Measurements from ENCODE around the gene FLNB. TPM values are rescaled to one million over a fixed set of nuclear protein-coding genes. Genes with fewer than 3 reads are reported as not detected.

The FLNB gene
- total RNA-seq, 2 donors from 2014 or later, result 246 to 362 TPM

DNA sequence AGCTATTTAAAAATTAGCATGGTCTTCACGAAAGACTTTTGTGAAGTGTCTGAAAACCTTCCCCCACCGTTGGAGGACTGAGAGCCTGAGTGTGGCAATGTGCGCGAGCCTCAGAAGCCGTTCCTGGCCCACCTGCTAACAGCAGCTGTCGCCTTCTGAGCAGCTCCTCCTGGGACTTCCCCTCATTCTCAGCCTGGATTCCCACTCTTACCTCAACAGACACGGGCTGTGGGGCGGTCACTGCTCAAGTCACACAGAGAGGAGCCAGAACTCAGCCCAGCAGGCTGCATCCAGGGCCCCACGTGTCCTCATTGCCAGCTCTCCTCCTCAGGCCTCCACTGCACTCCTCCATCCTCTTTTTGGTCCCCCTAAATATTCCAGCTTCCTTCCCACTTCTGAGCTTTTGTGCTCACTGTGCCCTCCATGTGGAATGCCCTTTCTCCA lies 194.7 kb downstream of the FLNB start:
- H3K9ac ChIP-seq (ENCODE audit: low read depth in 2 of 2, low read length in 2 of 2), result no peak overlapping the region
- intact Hi-C loops (cut with DNase I), result no loop called here
- no peak overlapping the region for H3K27ac ChIP-seq
- DNase-seq, result no peak
- no peaks in the 10 kb centered on the region for H3K27me3 ChIP-seq
- no peaks in the 10 kb centered on the region for H3K36me3 ChIP-seq
- no peaks in the 10 kb centered on the region for H3K9me3 ChIP-seq
- H3K4me3 ChIP-seq, result no peak overlapping the region
- TF ChIP-seq, protein P1, sequence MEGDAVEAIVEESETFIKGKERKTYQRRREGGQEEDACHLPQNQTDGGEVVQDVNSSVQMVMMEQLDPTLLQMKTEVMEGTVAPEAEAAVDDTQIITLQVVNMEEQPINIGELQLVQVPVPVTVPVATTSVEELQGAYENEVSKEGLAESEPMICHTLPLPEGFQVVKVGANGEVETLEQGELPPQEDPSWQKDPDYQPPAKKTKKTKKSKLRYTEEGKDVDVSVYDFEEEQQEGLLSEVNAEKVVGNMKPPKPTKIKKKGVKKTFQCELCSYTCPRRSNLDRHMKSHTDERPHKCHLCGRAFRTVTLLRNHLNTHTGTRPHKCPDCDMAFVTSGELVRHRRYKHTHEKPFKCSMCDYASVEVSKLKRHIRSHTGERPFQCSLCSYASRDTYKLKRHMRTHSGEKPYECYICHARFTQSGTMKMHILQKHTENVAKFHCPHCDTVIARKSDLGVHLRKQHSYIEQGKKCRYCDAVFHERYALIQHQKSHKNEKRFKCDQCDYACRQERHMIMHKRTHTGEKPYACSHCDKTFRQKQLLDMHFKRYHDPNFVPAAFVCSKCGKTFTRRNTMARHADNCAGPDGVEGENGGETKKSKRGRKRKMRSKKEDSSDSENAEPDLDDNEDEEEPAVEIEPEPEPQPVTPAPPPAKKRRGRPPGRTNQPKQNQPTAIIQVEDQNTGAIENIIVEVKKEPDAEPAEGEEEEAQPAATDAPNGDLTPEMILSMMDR (IDR thresholded peaks at IDR 0.05), result no peak
- no peaks in the 10 kb centered on the region for H3K4me1 ChIP-seq

DNA sequence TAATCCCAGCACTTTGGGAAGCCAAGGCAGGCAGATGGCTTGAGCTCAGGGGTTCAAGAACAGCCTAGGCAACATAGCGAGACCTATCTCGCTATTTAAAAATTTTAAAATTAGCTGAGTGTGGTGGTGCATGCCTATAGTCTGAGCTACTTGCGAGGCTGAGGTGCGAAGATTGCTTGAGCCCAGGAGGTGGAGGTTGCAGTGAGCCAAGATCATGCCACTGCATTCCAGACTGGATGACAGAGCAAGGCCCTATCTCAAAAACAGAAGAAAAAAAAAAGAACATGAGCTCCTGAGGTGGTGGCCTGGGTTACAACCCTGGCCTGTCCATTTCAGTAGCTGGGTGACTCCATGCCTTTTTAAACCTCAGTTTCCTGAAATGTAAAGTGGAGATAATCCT lies 195.3 kb downstream of the FLNB start:
- DNase-seq, result no peak
- intact Hi-C loops (cut with DNase I), result no loop called here
- Histone ChIP-seq H3K4me1 (no peaks in the 10 kb centered on the region), H3K27ac (no peak overlapping the region), H3K36me3 (no peaks in the 10 kb centered on the region), H3K4me3 (no peak overlapping the region), H3K9ac (ENCODE audit: low read depth in 2 of 2, low read length in 2 of 2) (no peak overlapping the region), H3K27me3 (no peaks in the 10 kb centered on the region), H3K9me3 (no peaks in the 10 kb centered on the region)
- TF ChIP-seq, protein P1 (IDR thresholded peaks at IDR 0.05), result no peak

DNA sequence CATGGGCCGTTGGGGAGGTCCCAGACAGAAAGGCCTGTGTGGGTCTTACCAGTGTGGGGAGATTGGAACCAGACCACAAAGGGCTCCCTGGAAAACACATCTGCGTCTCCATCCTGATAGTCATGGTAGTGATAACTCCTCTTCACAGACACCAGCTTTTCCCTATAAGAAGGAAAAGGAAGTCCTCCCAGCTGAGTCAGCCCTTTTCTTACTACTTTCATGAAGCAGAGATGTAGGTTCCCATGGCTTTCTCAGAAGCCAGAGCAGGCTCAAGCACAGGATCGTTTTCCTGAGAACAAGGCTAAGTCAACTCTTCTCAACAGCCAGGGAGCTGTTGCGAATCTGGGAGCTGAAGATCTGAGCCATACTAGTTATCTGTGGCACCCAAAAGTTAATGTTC lies 196.5 kb downstream of the FLNB start:
- intact Hi-C loops (cut with DNase I), result loop anchor here (5.0 kb wide), 1 partner anchor 78 kb away; no protein-coding TSS in a partner anchor
- H3K27me3 ChIP-seq, result no peaks in the 10 kb centered on the region
- H3K27ac ChIP-seq, result no peak overlapping the region
- no peak for DNase-seq
- H3K9me3 ChIP-seq, result no peaks in the 10 kb centered on the region
- TF ChIP-seq, protein P1 (IDR thresholded peaks at IDR 0.05), result no peak
- H3K4me1 ChIP-seq, result no peaks in the 10 kb centered on the region
- H3K9ac ChIP-seq (ENCODE audit: low read depth in 2 of 2, low read length in 2 of 2), result no peak overlapping the region
- H3K36me3 ChIP-seq, result no peaks in the 10 kb centered on the region
- H3K4me3 ChIP-seq, result no peak overlapping the region

DNA sequence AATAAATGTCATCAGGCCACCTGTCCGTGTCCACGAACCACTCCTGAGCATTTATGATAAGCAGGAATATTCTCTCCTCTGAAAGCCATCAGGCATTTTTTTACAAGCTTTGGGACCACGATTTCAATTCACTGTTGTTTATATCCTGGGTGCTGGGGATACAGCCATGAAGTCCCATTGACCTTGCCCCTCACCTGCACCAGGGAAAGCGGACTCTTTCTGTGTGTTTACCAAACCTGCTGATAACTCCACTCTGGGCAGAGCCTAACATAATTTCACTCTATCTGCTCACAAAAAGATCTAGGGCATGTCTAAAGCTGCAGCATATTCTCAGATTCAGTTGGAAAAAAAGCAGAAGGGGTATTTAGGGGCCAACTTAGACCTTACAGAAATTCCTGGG lies 197.8 kb downstream of the FLNB start:
- no peak overlapping the region for H3K9ac ChIP-seq (ENCODE audit: low read depth in 2 of 2, low read length in 2 of 2)
- TF ChIP-seq, protein P1 (IDR thresholded peaks at IDR 0.05), result no peak
- DNase-seq, result no peak
- H3K27ac ChIP-seq, result no peak overlapping the region
- no peak overlapping the region for H3K4me3 ChIP-seq
- H3K4me1 ChIP-seq, result no peaks in the 10 kb centered on the region
- H3K36me3 ChIP-seq, result no peaks in the 10 kb centered on the region
- intact Hi-C loops (cut with DNase I), result loop anchor here (5.0 kb wide), 1 partner anchor 76 kb away; no protein-coding TSS in a partner anchor
- no peaks in the 10 kb centered on the region for H3K9me3 ChIP-seq
- H3K27me3 ChIP-seq, result no peaks in the 10 kb centered on the region

DNA sequence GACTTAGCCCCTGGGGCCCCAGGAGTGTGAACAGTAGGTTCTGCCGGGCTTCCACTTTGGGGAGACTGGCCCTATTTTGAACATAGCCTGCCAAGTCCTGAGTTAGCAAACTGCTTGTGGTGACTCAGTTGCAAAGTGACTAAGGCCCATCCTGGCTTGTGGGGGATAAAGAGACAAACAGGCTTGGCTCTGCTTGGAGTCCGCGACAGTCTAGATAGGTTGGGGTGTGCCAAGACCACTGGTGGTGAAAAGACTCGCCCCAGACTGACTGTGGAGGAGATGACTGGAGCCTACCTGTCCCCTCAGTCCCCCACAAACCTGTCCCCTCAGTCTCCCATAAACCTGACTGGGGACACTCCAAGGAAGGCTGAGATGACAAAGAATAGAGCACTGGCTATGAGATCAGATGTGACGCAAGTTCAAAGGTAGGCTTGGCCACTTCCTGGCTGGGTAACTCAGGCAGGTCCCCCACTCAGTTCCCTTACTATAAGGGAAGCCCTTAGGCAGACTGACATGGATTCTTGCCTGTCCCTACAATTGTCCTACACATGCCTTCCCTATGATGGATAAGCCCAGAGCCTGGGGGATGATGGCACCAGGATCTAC lies 198.3 kb downstream of the FLNB start:
- H3K27me3 ChIP-seq, result no peaks in the 10 kb centered on the region
- no peaks in the 10 kb centered on the region for H3K9me3 ChIP-seq
- intact Hi-C loops (cut with DNase I), result loop anchor here (5.0 kb wide), 1 partner anchor 76 kb away; no protein-coding TSS in a partner anchor
- no peaks in the 10 kb centered on the region for H3K36me3 ChIP-seq
- H3K9ac ChIP-seq (ENCODE audit: low read depth in 2 of 2, low read length in 2 of 2), result no peak overlapping the region
- no peak overlapping the region for H3K27ac ChIP-seq
- no peak overlapping the region for H3K4me3 ChIP-seq
- no peaks in the 10 kb centered on the region for H3K4me1 ChIP-seq
- TF ChIP-seq, protein P1 (IDR thresholded peaks at IDR 0.05), result no peak
- DNase-seq, result no peak
